ENCODE measurements around the gene TKTL1.
"Not testable (repeated sequence)": the region's sequence is repeated elsewhere in the genome, so short reads cannot be mapped to it uniquely, and the experiment has no call there.

GRCh38 chrX:154341399-154342298 is 46.1 kb downstream of the TKTL1 start:
- TF ChIP-seq POLR2A, CTCF (IDR thresholded peaks at IDR 0.05): not testable (repeated sequence)

Measured in uterus (tissue), 2 donors.